HG03558 (cell line): ENCODE data around the gene ZCCHC3.
A peak's percentile ranks its signal among the peaks of the same experiment; 100 is the strongest.
"Not testable (repeated sequence)": the region's sequence is repeated elsewhere in the genome, so short reads cannot be mapped to it uniquely, and the experiment has no call there.

Experiments
- ATAC-seq: cut with Tn5 transposase; IDR thresholded peaks from one replicate; pipeline ENCODE4 v1.9.1; 2021; ENCODE audit warnings: moderate number of reproducible peaks; ENCODE audit not compliant: unreplicated experiment; ENCODE audit errors: extremely low read depth

The ZCCHC3 gene, protein sequence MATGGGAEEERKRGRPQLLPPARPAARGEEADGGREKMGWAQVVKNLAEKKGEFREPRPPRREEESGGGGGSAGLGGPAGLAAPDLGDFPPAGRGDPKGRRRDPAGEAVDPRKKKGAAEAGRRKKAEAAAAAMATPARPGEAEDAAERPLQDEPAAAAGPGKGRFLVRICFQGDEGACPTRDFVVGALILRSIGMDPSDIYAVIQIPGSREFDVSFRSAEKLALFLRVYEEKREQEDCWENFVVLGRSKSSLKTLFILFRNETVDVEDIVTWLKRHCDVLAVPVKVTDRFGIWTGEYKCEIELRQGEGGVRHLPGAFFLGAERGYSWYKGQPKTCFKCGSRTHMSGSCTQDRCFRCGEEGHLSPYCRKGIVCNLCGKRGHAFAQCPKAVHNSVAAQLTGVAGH

DNA sequence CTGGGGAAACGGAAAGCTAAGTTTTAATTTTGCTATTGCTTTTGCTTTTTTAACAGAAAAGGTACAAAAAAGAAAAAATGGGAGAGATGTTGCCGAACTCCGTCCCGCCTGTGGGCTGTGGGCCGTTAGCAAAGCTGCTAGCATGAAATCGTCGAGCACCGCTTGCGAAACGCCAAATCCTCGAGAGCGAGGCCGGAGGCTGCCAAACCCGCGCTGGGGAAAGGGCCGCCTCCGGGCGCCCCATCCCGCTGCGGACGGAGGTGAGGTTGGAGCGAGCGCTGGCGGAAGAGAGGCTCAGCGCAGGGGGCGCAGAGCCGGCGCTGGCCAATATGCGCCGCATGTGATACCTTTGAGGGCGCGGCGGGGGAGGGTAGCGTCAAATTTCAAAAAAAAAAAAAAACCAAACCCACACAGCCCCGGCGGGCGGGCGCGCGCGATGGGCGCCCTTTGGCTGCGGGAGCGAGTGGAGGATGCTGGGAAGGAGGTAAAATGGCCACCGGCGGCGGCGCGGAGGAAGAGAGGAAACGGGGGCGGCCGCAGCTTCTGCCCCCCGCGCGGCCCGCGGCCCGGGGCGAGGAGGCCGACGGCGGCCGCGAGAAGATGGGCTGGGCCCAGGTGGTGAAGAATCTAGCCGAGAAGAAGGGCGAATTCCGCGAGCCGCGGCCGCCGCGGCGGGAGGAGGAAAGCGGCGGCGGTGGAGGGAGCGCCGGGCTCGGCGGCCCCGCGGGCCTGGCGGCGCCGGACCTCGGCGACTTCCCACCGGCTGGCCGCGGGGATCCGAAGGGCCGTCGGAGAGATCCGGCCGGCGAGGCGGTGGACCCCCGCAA lies at the start of gene ZCCHC3:
TSS of gene ZCCHC3 (plus strand) at position 473 of the 827 bp plus-strand sequence. CDS start at position 490, 17 bp downstream.
- ATAC-seq, result peak; percentile 63

DNA sequence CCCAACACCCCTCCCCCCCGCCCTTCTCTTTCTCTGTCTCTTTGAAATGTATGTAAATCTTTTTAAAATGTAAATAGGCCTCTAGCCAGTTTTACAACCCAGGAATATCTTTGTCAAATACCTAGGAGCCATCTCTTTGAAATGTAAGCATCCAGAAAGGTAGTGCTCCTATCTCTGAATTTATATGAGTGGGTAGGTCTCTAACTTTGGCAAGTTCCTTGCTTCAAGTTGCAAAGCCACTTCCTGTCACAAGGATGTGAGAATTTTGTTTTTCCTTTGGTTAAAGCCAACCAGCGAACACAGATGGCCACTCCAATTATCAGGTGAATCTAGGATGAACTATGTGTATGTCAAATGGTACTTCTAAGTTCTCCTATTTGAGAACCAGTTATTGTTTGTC lies 46.0 kb upstream of the ZCCHC3 start:
- no peak for ATAC-seq

DNA sequence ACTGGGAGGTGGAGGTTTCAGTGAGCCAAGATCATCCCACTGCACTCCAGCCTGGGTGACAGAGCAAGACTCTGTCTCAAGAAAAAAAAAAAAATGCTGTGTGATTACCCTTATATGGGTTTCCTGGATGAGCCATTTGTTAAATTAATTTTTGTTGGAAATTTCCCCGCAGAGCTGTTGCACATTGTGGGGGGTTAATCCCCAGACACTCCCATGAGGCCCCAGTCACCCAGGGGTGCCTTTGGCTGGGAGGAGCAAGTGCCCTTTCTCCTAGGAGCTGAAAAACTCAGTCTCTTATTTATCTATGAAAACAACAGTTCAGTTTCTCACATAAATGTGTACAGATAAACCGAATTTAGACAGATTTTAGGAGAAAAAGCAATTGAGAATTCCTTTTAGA lies 44.6 kb upstream of the ZCCHC3 start:
- no peak for ATAC-seq

DNA sequence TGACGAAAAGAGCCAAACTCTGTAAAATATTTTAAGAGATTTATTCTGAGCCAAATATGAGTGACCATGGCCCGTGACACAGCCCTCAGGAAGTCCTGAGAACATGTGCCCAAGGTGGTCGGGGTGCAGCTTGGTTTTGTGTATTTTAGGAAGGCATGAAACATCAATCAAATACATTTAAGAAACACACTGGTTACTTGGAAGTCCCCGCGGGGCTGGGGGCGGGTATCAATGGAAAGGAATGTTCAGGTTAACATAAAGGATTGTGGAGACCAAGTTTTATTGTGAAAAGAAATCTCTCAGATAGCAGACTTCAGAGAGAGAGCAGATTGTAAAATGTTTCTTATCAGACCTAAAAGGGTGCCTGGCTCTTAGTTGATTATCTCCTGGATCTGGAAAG lies 43.9 kb upstream of the ZCCHC3 start:
- not testable (repeated sequence) for ATAC-seq

DNA sequence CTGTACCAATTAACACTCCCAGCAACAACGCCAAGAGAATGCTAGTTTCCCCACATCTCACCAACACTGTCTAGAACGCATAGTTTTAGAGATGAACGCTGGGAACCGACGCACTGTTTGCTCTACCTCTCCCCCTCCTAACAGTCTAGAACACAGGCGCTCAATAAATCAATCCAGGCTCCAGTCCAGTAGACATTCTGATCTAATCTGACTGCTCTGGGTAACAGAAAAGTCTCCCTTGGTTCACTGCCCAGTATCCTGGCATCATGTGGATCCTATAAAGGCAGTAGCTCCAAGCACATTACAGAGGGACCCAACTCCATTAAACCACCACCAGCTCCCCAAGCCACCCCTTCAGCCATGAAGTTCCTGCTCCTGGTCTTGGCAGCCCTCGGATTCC lies 40.0 kb upstream of the ZCCHC3 start, which contains the start of gene DEFB132:
TSS of gene DEFB132 (plus strand) at position 306 of the 400 bp plus-strand sequence. CDS start at position 361, 55 bp downstream.
- no peak for ATAC-seq

DNA sequence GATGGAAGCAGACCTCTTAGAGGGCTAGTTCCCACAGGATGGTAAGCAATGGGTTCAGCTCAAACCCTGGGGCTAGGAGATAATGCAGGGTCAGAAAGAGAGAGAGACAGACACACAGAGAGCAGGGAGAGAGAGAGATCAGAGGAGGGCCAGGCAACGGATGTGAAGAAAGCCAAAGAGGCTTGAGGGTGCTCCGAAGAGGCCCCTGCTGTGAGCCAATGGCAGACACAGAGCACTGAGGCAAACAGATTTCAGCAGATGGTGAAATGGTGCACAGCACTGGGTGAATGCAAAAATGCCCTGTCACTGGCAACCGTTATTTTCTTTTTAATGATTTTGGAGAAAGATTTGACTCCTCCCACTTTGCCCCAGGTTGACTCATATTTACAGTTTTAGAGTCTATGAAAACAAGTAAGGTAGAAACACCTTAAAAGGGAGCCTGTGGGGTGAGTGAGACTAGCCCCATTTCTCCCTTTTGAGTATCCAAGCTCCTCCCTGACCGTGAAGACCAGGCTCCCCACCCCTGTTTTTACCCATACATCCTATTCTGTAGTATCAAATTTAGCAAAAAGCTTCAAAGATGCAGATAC lies 39.0 kb upstream of the ZCCHC3 start:
- ATAC-seq, result no peak

DNA sequence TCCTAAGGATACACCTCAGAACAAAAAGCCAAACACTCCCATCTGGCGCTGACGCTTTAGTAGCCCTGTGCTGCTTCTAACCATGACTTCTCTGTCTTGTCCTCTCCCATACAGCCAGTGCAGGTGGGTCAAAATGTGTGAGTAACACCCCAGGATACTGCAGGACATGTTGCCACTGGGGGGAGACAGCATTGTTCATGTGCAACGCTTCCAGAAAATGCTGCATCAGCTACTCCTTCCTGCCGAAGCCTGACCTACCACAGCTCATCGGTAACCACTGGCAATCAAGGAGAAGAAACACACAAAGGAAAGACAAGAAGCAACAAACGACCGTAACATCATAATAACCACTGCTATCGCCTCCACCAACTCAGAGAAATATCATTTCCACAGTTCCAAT lies 38.4 kb upstream of the ZCCHC3 start:
- no peak for ATAC-seq

DNA sequence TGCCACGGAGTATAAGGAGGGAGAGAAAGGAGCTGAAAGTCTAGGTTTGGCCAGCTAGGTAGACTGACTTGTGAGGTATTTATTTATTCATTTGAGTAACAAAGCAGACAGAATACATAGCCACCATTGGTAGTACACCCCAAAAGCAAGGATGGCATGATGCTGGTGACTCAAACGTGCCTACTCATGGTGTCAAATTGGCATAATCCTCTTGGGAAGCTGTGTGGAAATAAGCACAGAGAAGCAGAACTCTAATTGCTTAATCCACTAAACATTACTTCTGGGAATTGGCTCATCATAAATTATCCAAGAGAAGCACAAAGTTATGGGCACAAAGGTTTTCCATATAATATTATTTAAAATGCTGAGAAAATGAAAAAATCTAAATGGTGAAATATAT lies 37.4 kb upstream of the ZCCHC3 start:
- no peak for ATAC-seq

DNA sequence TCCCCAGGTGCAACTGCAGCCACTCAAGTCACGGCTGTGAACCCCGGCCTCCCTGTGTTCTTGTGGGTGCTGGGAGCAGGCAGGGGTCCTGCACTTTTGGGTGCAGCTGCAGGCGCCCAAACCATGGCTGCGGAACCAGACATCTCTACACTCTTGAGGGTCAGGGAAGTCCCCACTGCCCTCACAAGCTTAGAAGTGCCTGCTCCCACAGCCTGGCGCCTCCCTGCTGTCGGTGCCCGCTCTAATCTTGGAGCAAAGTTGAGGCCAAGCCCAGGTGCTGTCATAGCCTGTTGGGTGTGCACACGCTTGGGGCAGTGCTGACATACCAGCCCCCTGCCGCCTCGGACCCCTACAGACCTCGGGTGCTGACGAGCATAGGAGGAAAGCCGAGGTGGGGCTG lies 33.7 kb upstream of the ZCCHC3 start:
- ATAC-seq, result no peak

DNA sequence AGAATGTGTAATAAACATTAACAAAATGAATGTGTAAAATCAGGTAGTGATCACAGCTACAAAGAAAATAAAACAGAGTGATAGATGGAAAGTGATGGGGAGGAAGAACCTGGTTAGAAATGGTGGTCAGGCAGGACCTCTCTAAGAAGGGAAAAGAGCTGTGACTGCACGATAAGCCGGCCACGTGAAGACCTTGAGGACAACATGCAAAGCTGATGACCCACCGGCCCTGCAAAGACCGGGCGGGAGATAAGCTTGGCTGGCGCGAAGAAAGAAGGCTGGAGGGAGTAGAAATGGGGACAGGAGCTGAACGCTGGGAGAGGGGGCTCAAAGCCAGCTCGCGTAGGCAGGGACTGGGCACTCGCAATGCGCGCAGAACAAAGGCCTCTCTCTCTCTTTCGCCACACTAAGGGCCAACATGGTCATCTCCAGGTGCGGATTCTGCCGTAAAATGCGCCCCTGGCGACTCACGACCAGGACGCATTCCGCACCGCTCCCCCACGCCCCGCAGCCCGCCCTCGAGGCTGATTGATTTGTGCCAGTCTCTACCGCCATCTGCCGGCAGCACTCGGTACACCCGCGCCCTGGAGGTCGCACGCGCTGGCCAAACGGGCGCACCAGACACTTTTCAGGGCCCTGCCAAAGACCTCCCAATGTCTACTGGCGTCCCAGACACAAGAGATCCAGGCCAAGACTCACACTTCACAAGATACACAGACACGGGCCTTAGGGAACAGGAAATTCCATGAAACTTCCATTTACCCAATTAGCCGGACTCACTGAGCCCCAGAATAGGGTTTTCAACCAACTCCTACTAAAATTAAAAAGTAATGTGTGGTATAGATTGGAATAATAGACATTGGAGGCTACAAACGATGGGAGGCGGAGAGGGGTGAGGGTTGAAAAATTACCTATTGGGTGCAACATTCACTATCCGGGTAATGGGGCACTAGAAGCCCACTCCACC lies 30.5 kb upstream of the ZCCHC3 start:
- peak; percentile 73 for ATAC-seq

DNA sequence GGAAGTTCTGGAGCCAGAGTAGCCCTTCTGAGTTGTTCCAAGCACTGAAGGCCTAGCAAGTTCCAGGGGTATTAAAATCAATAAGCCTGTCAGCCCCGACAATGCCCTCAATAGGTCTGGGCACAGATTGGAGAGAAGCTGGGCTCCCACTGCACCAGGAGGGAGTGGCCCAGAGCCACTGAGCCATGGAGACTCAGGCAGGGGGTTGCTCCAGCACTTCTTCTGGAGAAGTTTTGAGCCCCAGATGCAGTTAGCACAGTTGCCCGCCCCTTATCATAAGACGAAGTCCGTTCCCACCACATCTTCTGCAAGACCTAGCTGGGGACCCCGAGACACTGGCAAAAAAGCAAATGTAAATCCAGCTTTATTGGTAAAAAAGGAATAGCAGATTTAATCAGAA lies 26.9 kb upstream of the ZCCHC3 start:
- ATAC-seq, result no peak

DNA sequence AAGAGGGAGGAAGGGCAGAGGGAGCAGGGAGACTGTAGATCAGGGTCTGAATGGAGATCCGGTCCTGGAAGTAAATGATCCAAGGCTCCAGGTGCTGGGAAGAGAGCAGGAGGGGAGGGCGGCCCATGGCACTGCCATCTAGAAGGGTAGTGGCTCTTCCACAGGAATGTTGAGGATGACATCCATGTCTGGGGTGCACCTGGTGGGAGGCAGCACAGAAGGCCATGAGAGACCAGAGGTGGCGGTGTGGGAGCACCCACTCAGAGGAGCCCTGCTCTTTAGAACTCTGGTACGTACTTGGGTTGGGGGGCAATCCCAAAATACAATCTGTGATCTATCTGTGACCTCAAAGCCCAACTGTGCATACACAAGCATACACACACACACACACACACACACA lies 26.3 kb upstream of the ZCCHC3 start:
- ATAC-seq, result no peak

DNA sequence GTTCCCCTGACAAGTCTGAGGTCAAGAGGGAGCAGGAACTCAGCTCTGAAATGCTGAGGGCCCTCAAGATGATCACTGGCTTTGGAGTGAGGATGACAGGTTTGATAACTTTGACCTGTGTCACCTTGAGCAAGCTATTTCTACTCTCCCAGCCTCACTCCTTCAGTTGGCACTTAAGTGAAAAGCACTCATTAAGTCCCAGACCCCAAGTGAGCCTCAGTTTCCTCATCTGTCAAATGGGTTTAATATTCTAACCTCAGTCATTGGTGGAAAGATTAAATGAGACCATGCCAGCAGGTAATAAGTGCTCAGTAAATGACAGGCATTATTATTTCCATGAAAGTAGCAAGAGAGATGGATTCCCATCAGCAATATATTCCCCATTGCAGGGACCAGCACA lies 25.8 kb upstream of the ZCCHC3 start:
- no peak for ATAC-seq

DNA sequence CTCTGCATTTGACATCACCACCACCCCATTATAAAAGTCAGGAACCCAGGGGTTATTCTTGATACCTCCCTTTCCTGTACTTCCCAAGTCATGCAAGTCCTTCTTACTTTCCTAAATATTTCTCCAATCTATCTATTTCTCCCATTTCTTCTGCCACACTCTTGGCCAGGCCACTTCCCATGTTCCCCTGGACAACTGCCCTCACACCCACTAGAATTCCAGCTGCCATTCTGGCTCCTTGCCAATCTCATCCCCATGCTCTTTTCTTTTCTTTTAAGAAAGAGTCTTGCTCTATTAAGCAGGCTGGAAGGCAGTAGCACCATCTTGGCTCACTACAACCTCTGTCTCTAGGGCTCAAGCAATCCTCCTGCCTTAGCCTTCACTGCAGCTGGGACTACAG lies 24.7 kb upstream of the ZCCHC3 start:
- ATAC-seq, result no peak

DNA sequence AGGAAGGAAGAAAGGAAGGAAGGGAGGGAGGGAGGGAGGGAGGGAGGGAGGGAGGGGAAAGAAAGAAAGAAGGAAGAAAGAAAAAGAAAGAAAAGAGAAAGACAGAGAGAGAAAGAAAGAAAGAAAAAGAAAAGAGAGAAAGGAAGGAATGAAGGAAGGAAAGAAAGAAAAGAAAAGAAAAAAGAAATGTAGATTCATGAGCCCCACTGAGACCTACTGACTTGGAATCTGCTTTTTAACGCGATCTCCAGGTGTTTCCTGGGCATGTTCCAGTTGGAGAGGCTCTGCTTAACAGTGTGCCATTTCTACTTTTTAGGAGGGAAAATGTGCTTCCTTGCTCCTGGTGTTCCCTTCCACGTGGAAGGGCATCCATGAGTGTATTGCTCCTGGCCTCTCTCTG lies 23.5 kb upstream of the ZCCHC3 start:
- ATAC-seq, result no peak

DNA sequence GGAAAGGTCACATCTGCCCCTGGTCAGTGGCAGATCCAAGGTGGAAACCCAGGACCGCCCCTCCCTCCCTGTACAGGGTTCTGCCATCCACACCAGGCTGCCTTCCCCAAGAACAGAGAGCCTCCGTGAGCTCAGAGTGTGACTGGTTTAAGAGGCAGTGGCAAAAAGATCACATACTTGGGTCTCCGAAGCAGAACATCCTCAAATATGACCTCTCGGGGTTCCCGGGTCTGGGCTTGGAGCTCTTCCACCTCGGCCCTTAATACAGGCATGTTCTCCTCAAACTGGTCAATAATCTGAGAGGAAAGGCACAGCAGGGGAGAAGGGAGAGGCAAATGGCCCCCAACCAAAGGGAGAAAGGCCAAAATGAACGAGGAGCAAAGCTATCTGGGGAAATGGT lies 21.6 kb upstream of the ZCCHC3 start:
- ATAC-seq, result no peak

DNA sequence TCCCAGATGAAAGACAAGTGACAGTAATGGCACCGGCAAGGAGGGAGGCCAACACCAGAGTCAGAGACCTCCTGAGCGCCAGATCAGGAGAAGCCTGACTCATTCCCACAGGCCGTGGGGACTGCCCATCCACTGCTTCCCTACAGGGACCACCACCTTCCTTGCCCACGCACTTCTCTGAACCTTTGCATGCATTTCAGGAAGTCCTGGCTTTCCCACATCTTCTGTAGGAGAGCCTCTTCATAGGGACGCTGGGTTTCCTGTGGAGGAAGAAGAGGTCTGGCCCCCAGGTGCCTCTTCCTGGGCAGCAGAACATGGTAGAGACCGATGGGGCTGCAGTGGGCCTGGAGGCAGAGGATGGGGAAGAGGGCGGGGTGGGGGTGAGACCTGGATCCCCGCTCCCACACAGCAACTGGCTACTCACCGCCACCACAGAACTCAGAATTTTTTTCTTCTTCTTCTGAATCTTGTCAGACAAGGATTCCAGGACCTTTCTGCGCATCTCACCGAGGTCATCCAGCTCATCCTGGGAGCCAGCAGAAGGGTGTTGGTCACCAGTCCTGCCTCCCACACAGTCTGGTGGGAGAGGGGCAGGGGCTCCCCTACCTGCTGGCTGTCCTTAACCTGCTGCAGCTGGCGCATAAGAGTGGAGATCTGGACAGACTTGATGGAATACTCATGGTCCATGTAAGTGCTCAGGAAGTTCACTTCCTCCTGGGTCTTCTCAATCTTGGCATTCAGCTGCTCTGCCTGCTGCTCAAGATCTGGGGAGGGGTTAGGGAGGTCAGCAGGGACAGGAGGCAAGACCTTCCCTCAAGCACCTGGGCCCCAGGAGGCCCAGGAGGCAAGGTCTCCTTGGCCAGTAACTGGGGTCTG lies 20.5 kb upstream of the ZCCHC3 start:
- ATAC-seq, result no peak

DNA sequence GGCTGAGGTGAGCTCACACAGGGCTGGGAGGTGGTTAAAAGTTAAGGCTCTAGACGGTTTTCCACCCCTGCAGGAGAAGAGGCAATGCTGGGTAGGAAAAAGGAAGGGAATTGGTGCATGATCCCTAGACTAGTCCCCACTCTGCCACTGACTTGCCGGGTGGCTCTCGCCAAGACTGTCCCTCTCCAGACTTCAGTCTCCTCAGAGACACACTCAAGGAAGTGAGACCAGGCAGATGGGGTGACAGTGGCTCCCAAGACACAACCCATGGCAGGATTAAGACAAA lies 19.9 kb upstream of the ZCCHC3 start:
- no peak for ATAC-seq

DNA sequence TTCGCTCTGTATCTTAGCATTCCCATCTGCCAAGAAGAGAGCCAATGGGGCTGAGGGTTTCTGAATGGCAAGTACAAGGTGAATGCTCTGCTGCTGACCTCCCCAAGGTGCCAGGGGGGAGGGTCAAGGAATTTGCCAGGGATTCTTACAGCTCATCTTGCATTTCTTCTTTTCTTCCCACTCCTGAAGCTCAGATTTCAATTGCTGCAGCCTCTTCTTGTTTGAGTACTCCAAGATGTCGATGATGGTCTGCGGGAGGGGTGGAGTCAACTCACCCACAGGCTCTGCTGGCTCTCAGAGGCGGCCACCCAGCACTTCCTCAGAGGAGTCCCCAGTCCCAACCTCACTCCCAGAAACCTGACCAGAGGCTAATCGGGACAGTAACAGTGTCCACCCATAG lies 19.2 kb upstream of the ZCCHC3 start:
- no peak for ATAC-seq
